H9 (cell line): ENCODE data around the gene ALDH3A2. TPM values are rescaled to one million over a fixed set of nuclear protein-coding genes. Genes with fewer than 3 reads are reported as not detected.

Experiments used
- DNase-seq: peaks from one replicate; pipeline ENCODE4 v3.0.0-alpha.2; 2017
- H2AFZ ChIP-seq: one replicate; pipeline ENCODE4 v1.6.1; 2013; ENCODE audit warnings: mild to moderate bottlenecking, low read length, control low read depth, moderate library complexity
- H2AK5ac ChIP-seq: 2 replicates; pipeline ENCODE4 v1.6.1; 2013; ENCODE audit warnings: low read length, control low read depth, mixed read lengths; ENCODE audit not compliant: insufficient read length
- H2BK120ac ChIP-seq: one replicate; pipeline ENCODE4 v1.6.1; 2013; ENCODE audit warnings: low read depth, mild to moderate bottlenecking, low read length, control low read depth, inconsistent platforms; ENCODE audit not compliant: poor library complexity, severe bottlenecking
- H2BK12ac ChIP-seq: 2 replicates; pipeline ENCODE4 v1.6.1; 2013; ENCODE audit warnings: low read length, control low read depth, mixed read lengths, low read depth; ENCODE audit not compliant: insufficient read length
- H2BK15ac ChIP-seq: 2 replicates; pipeline ENCODE4 v1.6.1; 2013; ENCODE audit warnings: low read depth, low read length, control low read depth
- H2BK20ac ChIP-seq: one replicate; pipeline ENCODE4 v1.6.1; 2013; ENCODE audit warnings: low read depth, mild to moderate bottlenecking, low read length, control low read depth, inconsistent platforms; ENCODE audit not compliant: poor library complexity, severe bottlenecking
- H2BK5ac ChIP-seq: 2 replicates; pipeline ENCODE4 v1.6.1; 2013; ENCODE audit warnings: low read length, control low read depth, mixed read lengths; ENCODE audit not compliant: insufficient read length
- H3K14ac ChIP-seq: 2 replicates; pipeline ENCODE4 v1.6.1; 2013; ENCODE audit warnings: low read length, control low read depth; ENCODE audit not compliant: insufficient read depth
- H3K18ac ChIP-seq: 2 replicates; pipeline ENCODE4 v1.6.1; 2013; ENCODE audit warnings: low read depth, mild to moderate bottlenecking, mixed read lengths, low read length, control low read depth; ENCODE audit not compliant: insufficient read length
- H3K23ac ChIP-seq: 2 replicates; pipeline ENCODE4 v1.6.1; 2013; ENCODE audit warnings: low read length, control low read depth, mixed read lengths, low read depth; ENCODE audit not compliant: insufficient read length
- H3K23me2 ChIP-seq: 2 replicates; pipeline ENCODE4 v1.6.1; 2013; ENCODE audit warnings: low read depth, mild to moderate bottlenecking, mixed read lengths, low read length, control low read depth; ENCODE audit not compliant: insufficient read length, poor library complexity, severe bottlenecking
- H3K27ac ChIP-seq: 2 replicates; pipeline ENCODE4 v1.5.1; 2013; ENCODE audit warnings: low read length, control low read depth, mixed read lengths, low read depth; ENCODE audit not compliant: insufficient read length
- H3K27me3 ChIP-seq: 2 replicates; pipeline ENCODE4 v1.6.1; 2013; ENCODE audit warnings: low read length, control low read depth, inconsistent platforms; ENCODE audit not compliant: insufficient read depth
- H3K4ac ChIP-seq: 2 replicates; pipeline ENCODE4 v1.6.1; 2013; ENCODE audit warnings: low read depth, mild to moderate bottlenecking, control low read depth, inconsistent platforms, low read length, moderate library complexity
- H3K4me1 ChIP-seq: 2 replicates; pipeline ENCODE4 v1.6.1; 2013; ENCODE audit warnings: low read length, control low read depth, inconsistent platforms; ENCODE audit not compliant: insufficient read depth
- H3K4me2 ChIP-seq: 2 replicates; pipeline ENCODE4 v1.6.1; 2013; ENCODE audit warnings: low read length, control low read depth, mixed read lengths; ENCODE audit not compliant: insufficient read length, insufficient read depth
- H3K56ac ChIP-seq: 2 replicates; pipeline ENCODE4 v1.6.1; 2013; ENCODE audit warnings: low read depth, mild to moderate bottlenecking, mixed read lengths, low read length, control low read depth; ENCODE audit not compliant: insufficient read length
- H3K79me1 ChIP-seq: 2 replicates; pipeline ENCODE4 v1.6.1; 2013; ENCODE audit warnings: low read depth, mild to moderate bottlenecking, moderate library complexity, low read length, control low read depth, inconsistent platforms; ENCODE audit not compliant: insufficient read depth, poor library complexity, severe bottlenecking
- H3K79me2 ChIP-seq: 2 replicates; pipeline ENCODE4 v1.6.1; 2013; ENCODE audit warnings: low read length, control low read depth, inconsistent platforms; ENCODE audit not compliant: insufficient read depth
- H3K9ac ChIP-seq: 2 replicates; pipeline ENCODE4 v1.6.1; 2013; ENCODE audit warnings: low read length, control low read depth, mixed read lengths; ENCODE audit not compliant: insufficient read length; ENCODE audit errors: extremely low read depth
- H3K9me3 ChIP-seq: one replicate; pipeline ENCODE4 v1.6.1; 2013; ENCODE audit warnings: low read depth, low read length, inconsistent platforms; ENCODE audit not compliant: control insufficient read depth
- H3T11ph ChIP-seq: one replicate; pipeline ENCODE4 v1.6.1; 2013; ENCODE audit warnings: mild to moderate bottlenecking, low read length, control low read depth, inconsistent platforms
- H4K20me1 ChIP-seq: one replicate; pipeline ENCODE4 v1.6.1; 2013; ENCODE audit not compliant: control insufficient read depth, insufficient read length, insufficient read depth
- H4K5ac ChIP-seq: 2 replicates; pipeline ENCODE4 v1.6.1; 2013; ENCODE audit warnings: low read depth, mild to moderate bottlenecking, mixed read lengths, low read length, control low read depth; ENCODE audit not compliant: insufficient read length
- H4K8ac ChIP-seq: replicated peaks from 2 replicates; pipeline ENCODE4 v1.6.1; 2013; ENCODE audit warnings: low read length, control low read depth, mixed read lengths, low read depth; ENCODE audit not compliant: insufficient read length
- H4K91ac ChIP-seq: 2 replicates; pipeline ENCODE4 v1.6.1; 2013; ENCODE audit warnings: low read depth, mild to moderate bottlenecking, moderate library complexity, mixed read lengths, low read length, control low read depth; ENCODE audit not compliant: insufficient read length
- H3K27ac Mint-ChIP-seq, 3 experiments: 2 replicates in 2 of 3; 3 replicates in 1 of 3; pipeline ENCODE4 v1.8.0; 2020 to 2021; ENCODE audit warnings: mixed read lengths in 3 of 3, mild to moderate bottlenecking in 1 of 3, moderate library complexity in 1 of 3
- H3K27me3 Mint-ChIP-seq: 2 replicates; pipeline ENCODE4 v1.8.0; 2021; ENCODE audit warnings: low read depth, mild to moderate bottlenecking, moderate library complexity, mixed read lengths
- H3K36me3 Mint-ChIP-seq, 3 experiments: 2 replicates in 2 of 3; 3 replicates in 1 of 3; pipeline ENCODE4 v1.8.0; 2020 to 2021; ENCODE audit warnings: low read depth in 3 of 3, mixed read lengths in 3 of 3; ENCODE audit not compliant: insufficient read depth in 1 of 3
- H3K4me1 Mint-ChIP-seq, 2 experiments: 2 replicates each; pipeline ENCODE4 v1.8.0; 2020; ENCODE audit warnings: mixed read lengths in 2 of 2
- H3K4me3 Mint-ChIP-seq, 2 experiments: 2 replicates in 1 of 2; 3 replicates in 1 of 2; pipeline ENCODE4 v1.8.0; 2020 to 2021; ENCODE audit warnings: mild to moderate bottlenecking in 2 of 2, mixed read lengths in 2 of 2, moderate library complexity in 1 of 2
- H3K9me3 Mint-ChIP-seq, 2 experiments: 2 replicates in 1 of 2; 3 replicates in 1 of 2; pipeline ENCODE4 v1.8.0; 2020; ENCODE audit warnings: mild to moderate bottlenecking in 2 of 2, mixed read lengths in 2 of 2, moderate library complexity in 1 of 2
- WGBS: extraction: QIAGEN DNeasy Blood & Tissue Kit; methylation state at CpG from one replicate; pipeline ENCODE4 v1.1.7; 2013; ENCODE audit warnings: missing lambda C conversion rate, low lambda C conversion rate, mixed read lengths; ENCODE audit not compliant: insufficient read length; ENCODE audit errors: extremely low coverage; 5-methylcytosine and 5-hydroxymethylcytosine counted together
- total RNA-seq: library from RNA; stranded (reverse); gene quantifications from 2 replicates; pipeline ENCODE4 v1.2.1, GENCODE V29; 2021
- TF ChIP-seq, protein P1 (sequence below): fragments of 200-600 bp; sonication (generic); conservative IDR thresholded peaks from 3 replicates; pipeline ENCODE4 v1.8.0; 2021; ENCODE audit warnings: antibody characterized with exemption, mild to moderate bottlenecking

Gene ALDH3A2
- total RNA-seq, 1 experiment from 2014 or later = 100 TPM

DNA sequence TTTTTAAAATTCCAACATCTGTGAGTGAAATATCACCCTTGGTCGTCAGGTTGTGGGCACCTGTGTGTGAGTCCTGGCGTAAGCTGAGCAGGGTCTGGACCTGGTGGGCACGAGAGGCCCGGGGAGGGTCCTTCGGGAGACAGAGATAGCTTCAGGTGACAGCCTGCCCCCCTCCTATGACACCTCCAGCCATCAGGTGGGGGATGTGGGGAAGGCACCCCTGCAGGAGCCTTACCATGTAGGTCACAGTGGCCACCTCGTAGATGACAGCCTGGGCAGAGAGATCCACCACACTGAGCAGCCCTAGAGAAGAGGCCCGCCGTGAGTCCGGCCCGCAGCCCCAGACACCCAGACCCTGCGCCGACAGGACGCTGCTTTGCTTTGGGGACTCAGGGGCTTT, 56.6 kb downstream of the ALDH3A2 start:
- Histone ChIP-seq H4K8ac (no peak overlapping the region), H3K4ac (no peak overlapping the region), H2BK12ac (no peak overlapping the region), H3K79me2 (no peaks in the 10 kb centered on the region), H2BK20ac (no peak overlapping the region), H3K23ac (no peak overlapping the region), H3K23me2 (no peaks in the 10 kb centered on the region), H3K9me3 (no peaks in the 10 kb centered on the region), H4K5ac (no peak overlapping the region), H2BK120ac (no peak overlapping the region), H2AK5ac (no peak overlapping the region), H4K91ac (no peak overlapping the region), H3T11ph (no peak overlapping the region), H2BK5ac (no peak overlapping the region), H3K4me1 (no peaks in the 10 kb centered on the region; the same call in 1 of the 2 replicates), H3K79me1 (no peaks in the 10 kb centered on the region), H2AFZ (no peak overlapping the region), H3K9ac (no peak overlapping the region), H3K27me3 (no peaks in the 10 kb centered on the region), H3K18ac (no peak overlapping the region), H3K4me2 (no peak overlapping the region), H3K27ac (no peak overlapping the region), H4K20me1 (no peaks in the 10 kb centered on the region), H3K14ac (no peak overlapping the region), H3K56ac (no peak overlapping the region), H2BK15ac (no peak overlapping the region)
- Mint-ChIP-seq H3K4me1 (peaks cover 33 to 42% of the 10 kb centered on the region in 2 experiments), H3K4me3 (no peak overlapping the region), H3K36me3 (no peaks in the 10 kb centered on the region), H3K9me3 (no peaks in the 10 kb centered on the region), H3K27ac (no peak overlapping the region), H3K27me3 (no peaks in the 10 kb centered on the region)
- DNase-seq = peak; percentile 33
- WGBS = no CpG with 5 or more reads among the region's 13 CpGs
- TF ChIP-seq, protein P1, sequence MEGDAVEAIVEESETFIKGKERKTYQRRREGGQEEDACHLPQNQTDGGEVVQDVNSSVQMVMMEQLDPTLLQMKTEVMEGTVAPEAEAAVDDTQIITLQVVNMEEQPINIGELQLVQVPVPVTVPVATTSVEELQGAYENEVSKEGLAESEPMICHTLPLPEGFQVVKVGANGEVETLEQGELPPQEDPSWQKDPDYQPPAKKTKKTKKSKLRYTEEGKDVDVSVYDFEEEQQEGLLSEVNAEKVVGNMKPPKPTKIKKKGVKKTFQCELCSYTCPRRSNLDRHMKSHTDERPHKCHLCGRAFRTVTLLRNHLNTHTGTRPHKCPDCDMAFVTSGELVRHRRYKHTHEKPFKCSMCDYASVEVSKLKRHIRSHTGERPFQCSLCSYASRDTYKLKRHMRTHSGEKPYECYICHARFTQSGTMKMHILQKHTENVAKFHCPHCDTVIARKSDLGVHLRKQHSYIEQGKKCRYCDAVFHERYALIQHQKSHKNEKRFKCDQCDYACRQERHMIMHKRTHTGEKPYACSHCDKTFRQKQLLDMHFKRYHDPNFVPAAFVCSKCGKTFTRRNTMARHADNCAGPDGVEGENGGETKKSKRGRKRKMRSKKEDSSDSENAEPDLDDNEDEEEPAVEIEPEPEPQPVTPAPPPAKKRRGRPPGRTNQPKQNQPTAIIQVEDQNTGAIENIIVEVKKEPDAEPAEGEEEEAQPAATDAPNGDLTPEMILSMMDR = no peak
